D721Med (cell line): ENCODE results near the gene CRIM1.
A peak's percentile ranks its signal among the peaks of the same experiment; 100 is the strongest.

ENCODE experiments used
- DNase-seq: peaks from one replicate; pipeline ENCODE4 v3.0.0; 2011; ENCODE audit warnings: low spot score; ENCODE audit not compliant: insufficient read length
- FAIRE-seq: peaks from 2 replicates; lab custom pipeline; 2011; peaks lifted over from hg19 to GRCh38; lab: Jason Lieb, UNC
- CTCF ChIP-seq: IDR thresholded peaks from 2 replicates; pipeline ENCODE4 v1.5.1; 2012; ENCODE audit warnings: mild to moderate bottlenecking, control low read depth; ENCODE audit not compliant: insufficient read depth; ENCODE audit errors: missing control alignments

Gene CRIM1

GRCh38 chr2:36538335-36538734, 182.8 kb downstream of the CRIM1 start:
- TF ChIP-seq CTCF: no peak
- FAIRE-seq (no peak), DNase-seq (no peak)

DNA sequence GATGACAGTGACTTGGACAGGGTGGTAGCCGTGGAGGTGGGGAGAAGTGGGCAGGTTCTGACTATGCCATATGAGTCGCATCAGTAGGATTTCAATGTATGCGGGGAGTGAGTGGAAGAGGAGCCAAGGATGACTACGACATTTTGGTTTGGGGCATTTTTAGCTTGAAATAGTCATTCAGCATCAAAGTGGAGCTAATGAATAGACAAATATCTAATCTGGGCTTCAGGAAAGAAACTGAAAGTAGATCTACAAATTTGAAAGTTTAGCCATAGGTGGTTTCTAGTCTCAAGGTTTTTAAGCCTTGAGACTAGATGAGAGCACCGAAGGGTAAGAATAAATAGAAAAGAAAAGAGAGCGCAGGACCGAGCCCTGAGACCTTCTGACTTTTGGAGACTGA, 184.1 kb downstream of the CRIM1 start:
- FAIRE-seq: no peak
- TF ChIP-seq CTCF: no peak
- DNase-seq: no peak

GRCh38 chr2:36540986-36541754, 185.6 kb downstream of the CRIM1 start:
- DNase-seq: no peak
- TF ChIP-seq CTCF: no peak
- FAIRE-seq: no peak

GRCh38 chr2:36541891-36542595, 186.5 kb downstream of the CRIM1 start:
- TF ChIP-seq CTCF: no peak
- no peak for FAIRE-seq
- no peak for DNase-seq

DNA sequence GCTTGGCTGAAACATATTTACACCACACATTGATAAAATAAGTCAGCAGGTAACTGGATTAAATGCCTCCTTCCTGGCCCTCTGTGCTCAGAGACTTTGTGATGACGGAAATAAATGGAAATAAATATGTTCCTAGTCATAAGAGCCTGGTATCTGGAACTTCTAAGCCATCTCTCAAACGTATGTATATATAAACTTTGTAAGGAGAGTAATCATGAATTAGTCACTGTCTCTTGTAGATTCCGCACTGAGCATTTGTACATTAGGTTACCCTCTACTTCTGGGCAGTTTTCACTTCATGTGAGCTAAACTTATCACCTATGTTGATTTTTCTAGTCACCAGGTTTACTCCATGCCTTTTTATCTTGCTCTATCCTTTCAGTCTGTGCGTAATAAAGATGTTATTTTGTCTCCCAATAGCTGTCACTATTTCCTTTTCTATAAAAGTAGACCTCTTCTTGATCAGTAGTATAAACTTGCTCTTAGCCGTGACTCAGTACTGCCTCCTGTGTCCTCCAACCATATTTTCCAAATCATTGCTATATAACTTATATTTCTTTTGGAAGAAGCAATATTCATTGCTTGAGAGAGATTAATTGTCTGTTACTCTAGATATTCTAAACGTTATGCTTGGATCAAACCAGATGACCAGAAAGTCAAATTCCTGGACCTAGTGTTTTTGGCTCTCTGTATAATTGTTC, 189.2 kb downstream of the CRIM1 start:
- no peak for TF ChIP-seq CTCF
- no peak for DNase-seq
- FAIRE-seq: no peak

DNA sequence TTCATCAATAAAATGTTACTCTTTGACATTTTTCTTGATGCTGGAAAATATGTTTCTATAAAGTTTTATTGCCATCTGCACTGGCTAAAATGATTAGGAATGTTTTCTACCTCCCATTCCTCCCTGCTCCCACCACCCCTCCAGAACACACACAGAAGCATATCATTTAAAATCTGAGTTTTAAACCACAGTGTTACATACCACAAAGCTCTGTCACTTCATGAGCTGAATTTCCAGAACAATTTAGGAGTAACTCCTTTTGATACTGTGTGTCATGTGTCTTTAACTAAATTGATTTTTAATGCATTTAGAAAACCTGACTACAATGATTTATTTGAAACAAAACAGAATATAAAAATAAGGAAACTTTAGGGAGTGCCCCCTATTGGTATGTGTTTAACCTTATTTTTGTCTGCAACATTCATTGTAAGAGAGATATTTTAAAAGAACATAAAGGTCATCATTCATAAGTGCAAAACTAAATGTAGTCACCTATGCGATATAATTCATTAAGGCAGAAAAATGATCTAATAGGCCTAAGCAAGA, 190.4 kb downstream of the CRIM1 start:
- no peak for FAIRE-seq
- DNase-seq: no peak
- peak; percentile 9 for TF ChIP-seq CTCF
